ENCODE results near the gene USP54. TPM values are rescaled to one million over a fixed set of nuclear protein-coding genes. Genes with fewer than 3 reads are reported as not detected.

USP54 gene
- total and polyA plus RNA-seq, 12 donors: 7.3 to 26.8 (median 14.8) TPM

DNA sequence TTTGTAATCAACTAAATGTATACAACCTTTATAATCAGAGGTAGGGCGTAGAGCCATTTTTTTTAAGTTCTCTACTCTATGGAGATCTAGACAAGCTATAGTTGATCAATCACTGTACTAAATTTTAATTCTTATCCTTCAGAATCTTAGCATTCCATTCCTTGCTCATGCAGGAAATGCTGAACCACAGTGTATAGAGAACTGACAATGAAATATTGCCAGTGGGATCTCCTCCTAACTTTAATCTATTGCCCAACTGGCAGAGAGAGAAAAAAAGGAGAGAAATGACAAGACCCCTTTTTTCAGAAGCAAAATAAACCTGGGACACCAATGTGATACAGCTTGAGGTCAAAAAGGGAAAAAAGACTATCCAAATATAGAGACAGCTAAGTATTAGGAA lies 68.9 kb downstream of the USP54 start:
- 81 to 95% (median 91%) methylated on average over 1 of the region's 1 CpG for WGBS, 4 donors
- H3K4me3 ChIP-seq: no peak overlapping the region
- H3K9me3 ChIP-seq (replicated peaks in 1 of 3): no peaks in the 10 kb centered on the region
- intact Hi-C loops (cut with DNase I): no loop called here
- H3K36me3 ChIP-seq (replicated peaks in 1 of 2): peaks cover 0 to 4% of the 10 kb centered on the region in 2 donors
- DNase-seq: no peak
- no peak overlapping the region for H3K27ac ChIP-seq
- TF ChIP-seq, protein P1, sequence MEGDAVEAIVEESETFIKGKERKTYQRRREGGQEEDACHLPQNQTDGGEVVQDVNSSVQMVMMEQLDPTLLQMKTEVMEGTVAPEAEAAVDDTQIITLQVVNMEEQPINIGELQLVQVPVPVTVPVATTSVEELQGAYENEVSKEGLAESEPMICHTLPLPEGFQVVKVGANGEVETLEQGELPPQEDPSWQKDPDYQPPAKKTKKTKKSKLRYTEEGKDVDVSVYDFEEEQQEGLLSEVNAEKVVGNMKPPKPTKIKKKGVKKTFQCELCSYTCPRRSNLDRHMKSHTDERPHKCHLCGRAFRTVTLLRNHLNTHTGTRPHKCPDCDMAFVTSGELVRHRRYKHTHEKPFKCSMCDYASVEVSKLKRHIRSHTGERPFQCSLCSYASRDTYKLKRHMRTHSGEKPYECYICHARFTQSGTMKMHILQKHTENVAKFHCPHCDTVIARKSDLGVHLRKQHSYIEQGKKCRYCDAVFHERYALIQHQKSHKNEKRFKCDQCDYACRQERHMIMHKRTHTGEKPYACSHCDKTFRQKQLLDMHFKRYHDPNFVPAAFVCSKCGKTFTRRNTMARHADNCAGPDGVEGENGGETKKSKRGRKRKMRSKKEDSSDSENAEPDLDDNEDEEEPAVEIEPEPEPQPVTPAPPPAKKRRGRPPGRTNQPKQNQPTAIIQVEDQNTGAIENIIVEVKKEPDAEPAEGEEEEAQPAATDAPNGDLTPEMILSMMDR (IDR thresholded peaks at IDR 0.05): no peak
- no peak for TF ChIP-seq POLR2A (IDR thresholded peaks at IDR 0.05)
- no peaks in the 10 kb centered on the region for H3K4me1 ChIP-seq (replicated peaks in 1 of 2)
- H3K27me3 ChIP-seq: no peaks in the 10 kb centered on the region

DNA sequence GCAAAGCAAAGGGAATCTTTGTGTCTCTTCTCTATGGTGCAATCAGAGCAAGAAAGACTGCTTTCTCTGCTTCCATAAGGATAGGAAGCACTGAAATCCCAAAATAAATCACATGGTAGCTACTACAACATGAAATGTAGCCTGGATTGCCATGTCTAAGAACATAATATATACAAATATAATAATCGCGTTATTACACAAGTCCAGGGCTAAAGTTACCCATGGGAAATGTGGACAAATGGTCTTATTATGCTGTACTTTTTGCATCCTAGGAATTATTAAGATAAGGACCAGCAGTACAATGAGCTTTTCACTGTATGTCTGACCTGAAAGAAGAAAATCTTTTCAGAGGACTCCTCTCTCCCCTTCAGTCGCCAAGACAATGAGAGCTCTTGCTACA lies 71.8 kb downstream of the USP54 start:
- Histone ChIP-seq H3K27me3 (no peaks in the 10 kb centered on the region), H3K27ac (no peak overlapping the region), H3K36me3 (replicated peaks in 1 of 2) (peaks cover 0 to 17% of the 10 kb centered on the region in 2 donors), H3K4me1 (replicated peaks in 1 of 2) (no peaks in the 10 kb centered on the region), H3K9me3 (replicated peaks in 1 of 3) (no peaks in the 10 kb centered on the region), H3K4me3 (no peak overlapping the region)
- 85 to 98% (median 95%) methylated on average over 3 of the region's 3 CpGs for WGBS, 4 donors
- intact Hi-C loops (cut with DNase I): no loop called here
- DNase-seq: no peak
- TF ChIP-seq, protein P1 (IDR thresholded peaks at IDR 0.05): no peak
- no peak for TF ChIP-seq POLR2A (IDR thresholded peaks at IDR 0.05)

DNA sequence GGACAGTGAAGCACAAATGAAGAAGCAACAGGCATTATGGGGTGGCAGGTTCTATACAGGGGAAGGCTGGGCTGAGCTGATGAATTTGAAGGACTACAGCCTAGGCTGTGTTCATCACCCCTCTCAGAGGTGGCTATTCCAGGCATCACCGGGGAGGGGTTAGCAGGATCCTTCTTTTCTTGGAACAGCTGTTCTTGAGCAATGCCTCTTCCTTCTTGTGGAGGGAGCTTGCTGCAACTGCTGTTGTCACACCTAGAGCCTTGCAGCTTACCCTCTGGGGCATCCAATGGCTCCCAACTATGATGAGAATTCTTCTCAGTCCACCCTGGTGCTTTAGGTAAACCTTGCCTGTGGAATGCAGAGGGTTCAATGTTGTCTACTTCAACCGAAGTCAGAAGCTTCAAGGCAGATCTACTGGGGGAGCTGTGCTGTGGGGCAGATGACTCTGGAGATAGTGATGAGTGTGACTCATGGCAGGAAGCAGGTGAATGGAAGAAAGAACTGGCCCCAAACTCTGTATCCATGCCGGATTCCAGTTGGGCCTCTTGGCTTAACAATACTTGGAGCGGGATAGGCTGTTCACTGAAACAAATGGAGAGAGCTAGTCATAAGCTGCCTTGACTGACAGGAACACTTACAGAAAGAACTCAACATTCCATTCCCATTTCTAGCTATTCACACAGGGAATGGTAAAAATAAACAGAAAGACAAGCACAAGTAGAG lies 73.8 kb downstream of the USP54 start:
- 91 to 98% (median 94%) methylated on average over 3 to 4 of the region's 4 CpGs for WGBS, 4 donors
- Histone ChIP-seq H3K4me1 (replicated peaks in 1 of 2) (no peaks in the 10 kb centered on the region), H3K27me3 (no peaks in the 10 kb centered on the region), H3K9me3 (replicated peaks in 1 of 3) (no peaks in the 10 kb centered on the region), H3K36me3 (replicated peaks in 1 of 2) (peaks cover 0 to 17% of the 10 kb centered on the region in 2 donors), H3K4me3 (no peak overlapping the region), H3K27ac (no peak overlapping the region)
- no peak for TF ChIP-seq POLR2A (IDR thresholded peaks at IDR 0.05)
- TF ChIP-seq, protein P1 (IDR thresholded peaks at IDR 0.05): no peak
- intact Hi-C loops (cut with DNase I): no loop called here
- no peak for DNase-seq

DNA sequence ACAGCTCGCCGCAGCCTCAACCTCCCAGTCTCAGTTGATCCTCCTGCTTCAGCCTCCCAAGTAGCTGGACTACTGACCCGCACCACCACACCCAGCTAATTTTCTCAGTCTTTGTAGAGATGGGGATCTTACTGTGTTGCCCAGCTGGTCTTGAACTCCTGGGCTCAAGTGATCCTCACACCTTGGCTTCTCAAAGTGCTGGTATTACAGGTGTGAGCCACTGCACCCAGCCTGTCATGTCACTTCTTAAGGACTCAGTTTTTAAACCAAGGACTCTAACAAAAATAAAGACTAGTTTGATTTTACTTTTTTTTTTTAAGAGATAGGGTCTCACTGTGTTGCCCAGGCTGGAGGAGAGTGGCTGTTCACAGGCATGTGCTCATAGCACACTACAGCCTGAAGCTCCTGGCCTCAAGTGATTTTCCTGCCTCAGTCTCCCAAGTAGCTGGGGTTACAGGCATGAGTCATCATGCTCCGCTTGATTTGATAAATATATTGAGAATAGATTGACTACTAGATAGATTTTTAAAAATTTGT lies 78.9 kb downstream of the USP54 start:
- Histone ChIP-seq H3K9me3 (replicated peaks in 1 of 3) (no peaks in the 10 kb centered on the region), H3K4me1 (replicated peaks in 1 of 2) (no peaks in the 10 kb centered on the region), H3K4me3 (no peak overlapping the region), H3K27me3 (no peaks in the 10 kb centered on the region), H3K27ac (no peak overlapping the region), H3K36me3 (replicated peaks in 1 of 2) (peaks cover 0 to 13% of the 10 kb centered on the region in 2 donors)
- no peak for DNase-seq
- TF ChIP-seq, protein P1 (IDR thresholded peaks at IDR 0.05): no peak
- TF ChIP-seq POLR2A (IDR thresholded peaks at IDR 0.05): no peak
- WGBS, 4 donors: 95 to 99% (median 99%) methylated on average over 4 of the region's 4 CpGs
- intact Hi-C loops (cut with DNase I): no loop called here
